Fibroblast of skin of right quadriceps (primary cell): ENCODE measurements around the gene ETNK2.
"Not testable (repeated sequence)": the region's sequence is repeated elsewhere in the genome, so short reads cannot be mapped to it uniquely, and the experiment has no call there.

Source experiments
- DNase-seq: peaks from one replicate; pipeline ENCODE4 v3.0.0-alpha.2; 2013

Gene ETNK2

DNA sequence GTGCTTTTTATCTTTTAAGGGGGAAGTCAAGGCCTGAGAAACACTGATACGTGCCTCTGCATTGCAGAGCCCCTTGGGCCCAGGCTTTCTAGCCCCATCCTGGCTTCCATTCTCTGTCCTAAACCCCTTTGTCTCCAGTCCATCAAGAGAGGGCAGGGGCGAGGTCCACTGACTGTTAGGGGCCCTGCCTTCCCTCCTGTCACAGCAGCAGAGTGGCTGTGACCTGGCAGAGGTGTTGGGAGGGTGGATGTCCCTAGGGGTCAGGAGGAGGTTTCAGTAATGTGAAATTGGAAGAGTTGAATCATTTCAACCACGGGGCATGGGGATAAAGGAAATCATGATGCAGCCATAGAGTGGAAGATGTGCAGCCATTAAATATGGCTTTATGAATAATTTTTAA lies 54.9 kb downstream of the ETNK2 start:
- no peak for DNase-seq

- DNase-seq: no peak
Observed at GRCh38 chr1:204094856-204095634, 56.8 kb downstream of the ETNK2 start.

DNA sequence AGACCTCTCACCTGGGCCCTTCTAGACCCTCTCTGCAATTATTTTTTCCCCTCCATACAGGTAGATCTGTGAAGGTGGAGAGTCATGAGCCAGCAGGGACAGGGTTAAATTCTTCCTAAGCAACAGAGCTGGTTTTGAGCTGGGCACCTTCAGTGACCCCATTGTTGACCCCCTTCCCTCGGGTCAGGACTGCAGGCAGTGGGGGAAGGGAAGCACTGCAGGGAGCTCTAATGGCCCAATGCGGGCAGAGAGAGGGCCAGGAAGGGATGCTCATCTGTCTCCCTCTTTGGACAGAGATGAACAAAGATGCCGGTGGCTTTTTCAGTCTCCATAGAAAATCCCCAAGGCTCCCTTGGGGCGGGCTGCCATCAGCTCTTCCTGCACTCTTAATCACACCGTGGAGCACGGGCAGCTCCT lies 57.5 kb downstream of the ETNK2 start:
- no peak for DNase-seq

GRCh38 chr1:204093781-204094180 lies 58.1 kb downstream of the ETNK2 start:
- DNase-seq: no peak

DNA sequence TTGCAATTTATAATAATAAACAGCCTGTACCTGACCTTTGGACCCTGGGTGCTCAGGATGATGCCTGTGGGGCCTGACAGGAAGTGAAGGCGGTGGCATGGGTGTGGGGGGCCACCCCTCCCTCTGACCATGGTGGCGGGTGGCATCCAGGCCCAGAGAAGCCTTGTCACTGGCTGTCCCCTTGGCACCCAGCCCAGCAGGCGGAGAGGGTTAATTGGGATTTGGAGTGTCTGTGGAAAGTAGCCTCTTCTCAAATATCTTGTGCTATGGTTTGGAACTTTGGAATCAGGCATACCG lies 58.5 kb downstream of the ETNK2 start:
- no peak for DNase-seq

DNA sequence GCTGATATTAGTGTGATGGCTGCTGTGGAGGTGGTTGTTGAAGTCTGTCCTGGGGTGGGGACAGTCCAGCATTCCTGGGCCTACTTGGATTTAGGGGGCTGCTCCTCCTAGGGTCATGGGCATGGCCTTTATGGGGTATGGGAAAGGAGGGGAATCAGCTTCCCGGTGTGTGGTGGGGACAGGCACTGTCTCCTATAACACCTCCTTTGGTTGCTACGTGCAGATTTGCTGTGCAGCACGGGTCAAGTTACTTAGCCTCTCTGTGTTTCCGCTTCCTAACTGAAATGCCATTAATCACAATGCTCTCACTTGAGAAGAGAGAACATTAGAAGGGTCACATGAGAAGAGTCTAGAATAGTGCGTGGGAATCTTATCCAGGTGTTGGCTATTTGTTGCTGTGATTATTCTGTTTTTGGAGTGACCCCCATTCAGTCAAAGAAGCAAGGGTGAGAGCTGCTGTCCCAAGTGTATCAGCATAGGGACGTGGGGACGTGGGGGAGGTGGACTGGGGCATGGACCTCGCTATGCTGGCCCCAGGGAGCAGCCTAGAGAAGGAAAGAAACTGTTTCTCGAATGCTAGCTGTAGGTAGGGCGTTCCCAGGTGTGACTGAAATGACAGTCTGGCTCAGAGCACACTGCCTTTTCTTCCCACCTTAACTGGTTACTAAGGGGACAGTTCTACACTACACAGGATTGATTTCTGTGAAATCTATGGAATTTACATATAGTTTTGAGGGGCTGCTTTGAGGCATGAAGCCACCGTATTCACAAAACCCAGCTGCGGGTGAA lies 59.0 kb downstream of the ETNK2 start:
- DNase-seq: no peak

- no peak for DNase-seq
Observed at GRCh38 chr1:204091787-204092312, 60.0 kb downstream of the ETNK2 start.

- DNase-seq: no peak
Observed at GRCh38 chr1:204091066-204091465, 60.8 kb downstream of the ETNK2 start.

DNA sequence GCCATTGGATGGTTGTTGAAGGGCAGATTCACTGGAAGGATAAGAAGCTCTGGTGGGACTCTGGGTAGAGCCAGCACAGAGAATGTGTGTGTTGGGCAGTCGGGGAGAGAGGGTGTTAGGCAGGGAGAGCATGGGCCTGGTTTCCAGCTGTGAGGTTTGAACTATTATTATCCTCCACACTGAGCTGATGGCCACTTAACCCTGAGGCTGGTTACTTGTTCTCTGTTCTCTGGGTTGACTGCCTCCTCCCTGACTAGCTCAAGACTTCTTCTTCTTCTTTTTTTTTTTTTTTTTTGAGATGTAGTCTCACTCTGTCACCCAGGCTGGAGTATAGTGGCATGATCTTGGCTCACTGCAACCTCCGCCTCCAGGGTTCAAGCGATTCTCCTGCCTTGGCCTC lies 61.7 kb downstream of the ETNK2 start:
- DNase-seq: not testable (repeated sequence)

DNA sequence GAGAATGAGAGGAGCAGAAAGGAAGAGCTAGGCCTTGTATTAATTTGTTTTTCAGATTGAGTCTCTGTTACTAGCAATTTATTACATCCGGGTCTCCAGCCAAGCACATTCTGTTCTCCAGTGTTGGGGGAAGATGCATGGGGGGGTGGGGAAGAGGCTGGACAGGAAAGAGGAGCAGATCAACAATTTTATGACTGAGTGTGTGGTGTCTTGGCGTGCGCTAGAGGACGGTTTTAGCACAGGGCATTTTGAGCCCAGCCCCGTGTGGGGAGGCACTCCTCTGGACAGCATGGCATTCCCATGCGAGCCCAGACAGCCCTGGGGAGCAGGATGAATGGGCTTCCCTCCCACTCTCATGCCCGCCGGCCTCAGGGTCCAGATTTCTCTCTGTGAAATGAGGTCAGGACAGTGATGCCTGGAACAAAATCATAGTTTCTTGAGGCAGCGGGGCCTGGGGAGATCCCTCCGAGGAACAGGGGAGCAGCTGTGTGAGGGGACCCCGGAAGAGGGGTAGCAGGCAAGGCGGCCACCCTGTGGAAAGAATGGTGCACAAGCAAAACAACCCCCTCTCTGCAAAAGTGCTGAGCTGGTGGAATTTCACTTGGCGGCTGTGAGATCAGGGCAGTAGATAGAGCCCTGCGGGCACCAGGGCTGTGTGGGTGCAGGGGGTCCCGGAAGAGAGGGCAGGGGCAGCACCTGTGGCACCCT lies 62.6 kb downstream of the ETNK2 start:
- DNase-seq: peak; percentile 60

- DNase-seq: no peak
Observed at GRCh38 chr1:204088596-204088995, 63.2 kb downstream of the ETNK2 start.

DNA sequence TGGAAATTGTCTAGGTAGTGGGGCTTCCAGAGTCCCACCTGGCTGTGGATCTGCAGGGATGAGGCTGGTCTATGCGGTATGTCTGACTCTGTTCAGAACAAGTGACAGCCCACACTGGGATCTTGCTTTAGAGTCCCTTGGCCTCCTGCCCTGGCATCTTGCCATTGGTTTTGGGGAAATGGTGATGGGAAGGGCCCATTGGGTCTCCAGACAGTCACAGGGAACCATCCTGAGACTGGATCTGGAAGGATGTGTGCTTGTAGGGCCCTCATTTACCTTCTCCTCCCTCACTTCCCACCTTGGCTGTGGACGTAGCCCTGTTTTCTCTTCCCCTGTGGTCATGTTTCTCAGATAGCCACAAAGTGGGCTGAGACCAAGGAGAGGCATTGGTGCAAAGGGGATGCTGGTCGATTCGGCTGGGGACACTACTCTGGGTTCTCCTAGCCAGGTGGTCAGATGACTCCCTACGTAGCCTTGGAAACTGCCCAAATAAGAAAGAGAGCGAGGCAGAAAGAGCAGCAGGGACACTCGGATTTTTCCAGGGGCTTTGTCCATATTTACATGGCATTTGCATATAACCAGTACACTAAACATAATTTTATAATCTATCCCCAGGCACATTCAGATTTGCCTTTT lies 63.8 kb downstream of the ETNK2 start:
- no peak for DNase-seq

- no peak for DNase-seq
Observed at GRCh38 chr1:204087181-204087892, 64.5 kb downstream of the ETNK2 start.

GRCh38 chr1:204085876-204086275 lies 66.0 kb downstream of the ETNK2 start:
- no peak for DNase-seq

DNA sequence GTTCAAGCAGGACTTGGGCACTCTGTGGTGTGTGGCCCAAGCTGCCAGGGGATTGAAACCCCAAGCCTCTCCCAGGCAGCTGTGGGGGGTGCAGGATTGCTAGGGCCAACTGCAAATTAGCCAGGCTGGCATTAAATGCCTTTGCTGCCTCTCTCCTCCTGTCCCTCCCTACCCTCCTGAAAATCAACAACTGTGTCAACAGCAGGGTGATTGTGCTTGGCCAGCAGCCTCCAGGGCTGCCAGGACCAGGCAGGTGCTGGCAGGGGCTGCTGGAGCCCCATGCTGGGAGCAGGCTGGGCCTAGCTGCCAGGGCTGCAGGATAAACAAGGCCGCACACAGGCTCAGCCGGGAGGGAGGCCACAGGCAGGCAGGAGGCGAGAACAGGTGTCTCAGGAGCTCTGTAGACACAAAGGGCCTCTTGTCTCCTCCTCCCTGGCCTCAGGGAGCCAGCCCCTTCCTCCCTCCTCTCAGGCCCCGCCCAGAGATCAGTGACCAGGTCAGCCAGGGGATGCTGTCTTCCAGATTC lies 67.5 kb downstream of the ETNK2 start:
- no peak for DNase-seq

DNA sequence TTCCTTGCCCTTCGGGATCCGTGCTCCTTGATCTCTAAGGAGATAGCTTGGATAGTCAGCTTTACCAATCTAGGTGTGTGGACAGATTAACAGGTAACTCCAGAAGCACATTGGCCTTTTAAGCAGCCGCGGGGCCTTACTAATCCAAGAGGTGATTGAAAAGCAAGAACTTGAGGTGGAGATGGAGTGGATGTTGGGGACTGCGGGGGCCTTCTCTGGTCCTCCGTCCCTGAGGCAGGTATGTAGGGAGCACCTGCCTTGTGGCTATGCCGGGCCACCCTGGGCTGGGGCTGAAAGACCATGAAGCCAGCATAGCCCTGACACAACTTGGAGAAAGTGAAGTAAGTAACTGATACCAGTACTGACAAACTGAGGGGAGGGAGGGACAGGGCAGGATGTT lies 68.4 kb downstream of the ETNK2 start:
- DNase-seq: no peak

- DNase-seq: no peak
Observed at GRCh38 chr1:204081791-204082513, 69.9 kb downstream of the ETNK2 start.

GRCh38 chr1:204081164-204081790 lies 70.6 kb downstream of the ETNK2 start:
- no peak for DNase-seq
